ENCODE results near the gene DDX10.

- no peak for TF ChIP-seq POLR2AphosphoS5 (IDR thresholded peaks at IDR 0.05; ENCODE audit: borderline replicate concordance, low read depth, low read length)
- no peak for TF ChIP-seq EZH2 (IDR thresholded peaks at IDR 0.05)
- no peak for TF ChIP-seq FOXP2 (optimal IDR thresholded peaks at IDR 0.05; ENCODE audit: control extremely low read depth, extremely low read length, insufficient read depth)
Observed at GRCh38 chr11:108863528-108863927, 198.7 kb downstream of the DDX10 start.
